NCI-H128 (cell line): Measurements from ENCODE around the gene IFI44L.

Experiments
- DNase-seq: peaks from one replicate; lab custom pipeline; 2025; ENCODE audit not compliant: unreplicated experiment; lab: John Stamatoyannopoulos, UW

Gene IFI44L

GRCh38 chr1:78619803-78620579, at the start of gene IFI44L:
Gene IFI44L (plus strand): TSS chr1:78620448. CDS start chr1:78627916, 7,468 bp downstream.
- DNase-seq = no peak

- DNase-seq = no peak
Measured at GRCh38 chr1:78570539-78570938, 49.7 kb upstream of the IFI44L start.

GRCh38 chr1:78577257-78578100, 42.8 kb upstream of the IFI44L start:
- DNase-seq = no peak

GRCh38 chr1:78586572-78586971, 33.7 kb upstream of the IFI44L start:
- DNase-seq = no peak

- DNase-seq = no peak
Measured at GRCh38 chr1:78587211-78587610, 33.0 kb upstream of the IFI44L start.

GRCh38 chr1:78591971-78592370, 28.3 kb upstream of the IFI44L start:
- no peak for DNase-seq

GRCh38 chr1:78599294-78599693, 21.0 kb upstream of the IFI44L start:
- DNase-seq = no peak

GRCh38 chr1:78601068-78601467, 19.2 kb upstream of the IFI44L start:
- DNase-seq = no peak

GRCh38 chr1:78603206-78603605, 17.0 kb upstream of the IFI44L start:
- no peak for DNase-seq

GRCh38 chr1:78604643-78605042, 15.6 kb upstream of the IFI44L start:
- DNase-seq = no peak

- DNase-seq = no peak
Measured at GRCh38 chr1:78606274-78606673, 14.0 kb upstream of the IFI44L start.

GRCh38 chr1:78607334-78607927, 12.8 kb upstream of the IFI44L start:
- DNase-seq = no peak

- no peak for DNase-seq
Measured at GRCh38 chr1:78607944-78608343, 12.3 kb upstream of the IFI44L start.

- DNase-seq = peak; percentile 68
Measured at GRCh38 chr1:78617615-78618026, 2.6 kb upstream of the IFI44L start.

- no peak for DNase-seq
Measured at GRCh38 chr1:78619032-78619431, 1.2 kb upstream of the IFI44L start.

- DNase-seq = no peak
Measured at GRCh38 chr1:78619446-78619802, 824 bp upstream of the IFI44L start.

GRCh38 chr1:78620666-78621065, 418 bp downstream of the IFI44L start:
- DNase-seq = no peak

- DNase-seq = no peak
Measured at GRCh38 chr1:78622548-78622947, 2.3 kb downstream of the IFI44L start.

- no peak for DNase-seq
Measured at GRCh38 chr1:78624035-78624434, 3.8 kb downstream of the IFI44L start.

GRCh38 chr1:78627321-78627720, 7.1 kb downstream of the IFI44L start:
- DNase-seq = no peak

GRCh38 chr1:78630600-78630999, 10.4 kb downstream of the IFI44L start:
- no peak for DNase-seq

GRCh38 chr1:78633209-78633608, 13.0 kb downstream of the IFI44L start:
- no peak for DNase-seq
